Stimulated activated CD4-positive, alpha-beta T cell treated with anti-CD3 and anti-CD28 coated beads, Interleukin-1b, Interleukin-23, amount 100 ng/mL, for 1 hour (primary cell): Measurements from ENCODE around the gene N4BP2.
"Not testable (repeated sequence)": the region's sequence is repeated elsewhere in the genome, so short reads cannot be mapped to it uniquely, and the experiment has no call there.

Experiments used
- DNase-seq, 2 donors: peaks; one replicate each; pipeline ENCODE4 v3.0.0-alpha.2; 2020; ENCODE audit warnings: low read depth in 2 of 2

Gene N4BP2

DNA sequence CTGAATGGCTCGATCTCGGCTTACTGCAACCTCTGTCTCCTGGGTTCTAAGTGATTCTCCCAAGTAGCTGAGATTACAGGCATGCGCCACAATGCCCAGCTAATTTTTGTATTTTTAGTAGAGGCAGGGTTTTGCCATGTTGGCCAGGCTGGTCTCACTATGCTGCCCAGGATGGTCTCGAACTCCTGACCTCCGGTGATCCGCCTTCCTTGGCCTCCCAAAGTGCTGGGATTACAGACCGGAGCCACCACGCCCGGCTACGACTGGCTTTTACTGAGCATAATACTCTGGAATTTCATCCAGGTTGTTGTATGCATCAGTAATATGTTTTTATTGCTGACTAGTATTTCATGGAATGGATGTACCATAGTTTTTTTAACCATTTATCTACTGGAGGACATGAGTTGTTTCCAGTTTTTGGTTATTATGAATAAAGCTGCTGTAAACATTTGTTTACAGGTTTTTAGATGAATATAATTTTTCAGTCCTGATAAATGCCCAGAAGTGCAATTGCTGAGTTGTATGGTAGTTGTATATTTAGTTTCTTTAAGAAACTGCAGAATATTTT is 31.2 kb downstream of the N4BP2 start:
- no peak for DNase-seq

DNA sequence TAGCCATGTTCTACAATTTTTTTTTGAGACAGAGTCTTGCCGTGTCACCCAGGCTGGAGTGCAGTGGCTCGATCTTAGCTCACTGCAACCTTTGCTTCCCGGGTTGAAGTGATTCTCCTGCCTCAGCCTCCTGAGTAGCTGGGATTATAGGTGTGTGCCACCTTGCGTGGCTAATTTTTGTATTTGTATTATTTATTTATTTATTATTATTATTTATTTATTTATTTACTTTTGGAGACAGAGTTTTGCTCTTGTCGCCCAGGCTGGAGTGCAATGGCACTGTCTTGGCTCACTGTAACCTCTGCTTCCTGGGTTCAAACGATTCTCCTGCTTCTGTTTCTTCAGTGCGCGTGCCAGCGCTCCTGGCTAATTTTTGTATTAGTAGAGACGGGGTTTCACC is 36.8 kb downstream of the N4BP2 start:
- DNase-seq = not testable (repeated sequence)

DNA sequence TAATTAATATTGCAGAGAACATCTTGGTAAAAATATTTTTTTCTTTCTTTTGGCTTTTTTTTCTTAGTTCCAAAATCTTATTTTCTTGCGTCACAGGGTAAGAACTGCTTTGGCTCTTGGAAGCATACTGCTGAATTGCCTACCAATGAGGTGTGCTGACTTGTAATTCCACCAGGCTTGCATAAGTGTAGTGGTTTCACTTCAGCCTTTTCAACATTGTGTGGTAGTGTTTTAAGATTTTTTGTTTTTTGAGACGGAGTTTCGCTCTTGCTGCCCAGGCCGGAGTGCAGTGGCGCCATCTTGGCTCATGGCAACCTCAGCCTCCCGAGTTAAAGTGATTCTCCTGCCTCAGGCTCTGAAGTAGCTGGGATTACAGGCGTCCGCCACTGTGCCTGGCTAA is 42.4 kb downstream of the N4BP2 start:
- DNase-seq = no peak

DNA sequence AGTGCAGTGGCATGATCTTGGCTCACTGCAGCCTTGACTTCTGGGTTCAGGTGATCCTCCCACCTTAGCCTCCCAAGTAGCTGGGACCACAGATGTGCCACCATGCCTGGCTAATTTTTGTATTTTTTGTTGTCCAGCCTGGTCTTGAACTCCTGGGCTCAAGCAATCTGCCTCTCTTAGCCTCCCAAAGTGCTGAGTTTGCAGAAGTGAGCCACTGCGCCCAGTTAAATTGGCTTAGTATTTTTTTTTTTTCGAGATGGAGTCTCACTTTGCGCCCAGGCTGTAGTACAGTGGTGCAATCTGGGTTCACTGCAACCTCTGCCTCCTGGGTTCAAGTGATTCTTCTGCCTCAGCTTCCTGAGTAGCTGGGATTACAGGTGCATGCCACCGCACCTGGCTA is 50.5 kb downstream of the N4BP2 start:
- not testable (repeated sequence) for DNase-seq

DNA sequence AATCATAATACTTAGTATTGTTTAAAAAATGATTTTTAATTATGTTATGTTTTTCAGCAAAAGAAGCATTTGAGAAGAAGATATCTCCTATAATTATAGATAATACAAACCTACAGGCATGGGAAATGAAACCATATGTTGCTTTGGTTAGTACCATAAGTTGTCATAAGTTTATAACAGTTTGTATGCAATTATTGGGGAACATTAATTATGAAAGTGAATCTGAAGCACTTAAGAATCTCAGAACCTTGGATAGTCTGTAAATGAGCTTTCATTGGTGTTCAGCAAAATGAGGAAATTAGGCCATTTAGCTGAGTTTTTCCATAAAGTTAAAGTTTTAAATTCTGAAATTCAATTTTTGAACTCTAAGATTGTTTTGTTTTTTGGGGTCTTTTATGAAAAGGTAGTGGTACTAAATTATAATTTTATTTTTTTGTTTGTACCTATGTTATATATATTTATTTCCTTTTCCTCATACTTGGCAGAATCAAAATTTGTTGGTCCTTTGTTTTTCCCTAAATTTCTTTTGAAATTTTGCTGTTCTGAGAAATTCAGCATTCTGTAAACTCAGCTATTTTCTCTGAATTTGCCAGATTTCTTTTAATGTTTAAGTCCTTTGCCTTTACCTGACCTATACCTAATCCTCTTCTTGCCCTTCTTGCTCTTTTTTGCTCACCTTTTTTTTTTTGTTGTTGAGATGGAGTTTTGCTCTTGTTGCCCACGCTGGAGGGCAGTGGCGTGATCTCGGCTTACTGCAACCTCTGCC is 55.6 kb downstream of the N4BP2 start:
- no peak for DNase-seq

DNA sequence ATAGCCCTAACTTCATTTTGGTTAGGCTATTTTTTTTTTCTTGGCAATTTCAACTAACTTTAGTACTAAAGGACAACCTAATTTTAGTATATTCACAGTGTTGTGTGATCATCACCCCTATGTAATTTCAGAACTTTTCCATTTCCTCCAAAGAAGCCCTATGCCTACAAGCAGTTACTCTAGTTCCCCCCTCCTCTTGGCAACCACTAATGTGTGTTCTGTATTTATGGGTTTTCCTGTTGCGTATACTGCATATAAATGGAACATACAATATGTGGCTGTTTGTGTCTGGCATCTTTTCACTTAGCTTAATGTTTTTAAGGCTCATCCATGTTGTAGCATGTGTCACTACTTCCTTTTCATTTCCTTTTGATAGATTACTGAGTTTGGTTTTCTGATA is 57.6 kb downstream of the N4BP2 start:
- no peak for DNase-seq

DNA sequence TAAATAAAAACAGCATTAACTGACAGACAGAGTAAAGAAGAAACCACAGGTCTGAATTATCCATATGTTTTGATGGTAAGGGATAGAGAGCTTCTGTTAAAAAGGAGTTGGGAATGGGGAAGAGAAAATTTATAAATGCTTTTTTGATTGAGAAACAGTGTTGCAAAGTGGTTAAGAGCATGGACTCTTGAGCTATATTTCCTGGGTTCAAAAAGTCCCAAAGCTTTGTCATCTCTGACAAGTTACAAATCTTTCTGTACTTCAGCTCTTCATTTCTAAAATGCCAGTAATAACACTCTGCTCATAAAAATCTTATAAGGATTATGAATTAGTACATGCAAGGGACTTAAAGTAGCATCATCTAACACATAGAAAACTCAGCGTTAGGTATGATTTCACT is 62.2 kb downstream of the N4BP2 start:
- no peak for DNase-seq

DNA sequence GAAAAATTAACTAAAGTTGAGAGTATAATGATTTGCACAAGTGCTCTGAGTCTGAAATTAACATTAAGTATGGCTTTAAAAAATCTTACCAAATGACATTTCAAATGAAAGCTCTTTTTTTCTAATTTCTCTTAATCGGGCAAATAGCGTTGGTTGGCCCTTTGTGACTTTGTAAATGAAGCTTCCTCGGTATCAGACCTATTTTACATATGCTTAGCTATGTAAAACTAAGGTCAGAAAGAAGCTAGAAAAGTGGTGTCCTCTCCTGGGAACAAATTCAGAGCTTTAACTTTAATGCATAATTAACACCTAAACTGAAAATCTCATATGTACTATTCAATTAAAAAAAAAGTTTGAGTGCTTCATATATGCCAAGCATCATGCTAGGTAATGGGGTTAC is 62.7 kb downstream of the N4BP2 start:
- no peak for DNase-seq

DNA sequence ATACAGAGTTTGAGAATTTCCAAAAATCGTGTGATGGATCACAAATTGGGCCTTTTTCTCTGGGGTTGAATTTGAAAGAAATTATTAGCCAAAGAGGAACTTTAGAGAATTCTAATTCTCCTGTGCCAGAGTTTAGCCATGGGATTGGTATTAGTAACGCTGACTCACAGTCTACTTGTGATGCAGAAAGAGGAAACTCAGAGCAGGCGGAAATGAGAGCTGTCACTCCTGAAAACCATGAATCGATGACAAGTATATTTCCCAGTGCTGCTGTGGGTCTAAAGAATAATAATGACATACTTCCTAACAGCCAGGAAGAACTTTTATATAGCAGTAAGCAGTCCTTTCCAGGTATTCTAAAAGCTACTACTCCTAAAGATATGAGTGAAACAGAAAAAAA is 64.9 kb downstream of the N4BP2 start:
- no peak for DNase-seq

DNA sequence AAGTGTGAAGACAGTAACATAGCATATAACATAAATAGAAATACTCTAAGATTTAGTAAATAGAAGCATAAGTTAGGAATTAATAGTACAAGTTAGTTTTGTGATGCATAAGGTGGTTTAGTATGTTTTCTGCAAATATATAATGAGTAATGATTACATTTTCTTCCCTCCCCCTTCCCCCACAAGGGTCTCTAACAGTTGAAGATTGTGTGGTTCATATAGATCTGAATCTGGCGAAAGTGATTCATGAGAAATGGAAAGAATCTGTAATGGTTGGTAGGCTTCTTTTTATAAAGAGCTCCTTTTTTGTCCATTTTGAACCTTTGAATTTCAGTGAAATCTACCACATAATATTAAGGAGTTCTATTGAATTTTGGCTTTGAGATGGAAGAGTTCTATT is 66.3 kb downstream of the N4BP2 start:
- DNase-seq = no peak

DNA sequence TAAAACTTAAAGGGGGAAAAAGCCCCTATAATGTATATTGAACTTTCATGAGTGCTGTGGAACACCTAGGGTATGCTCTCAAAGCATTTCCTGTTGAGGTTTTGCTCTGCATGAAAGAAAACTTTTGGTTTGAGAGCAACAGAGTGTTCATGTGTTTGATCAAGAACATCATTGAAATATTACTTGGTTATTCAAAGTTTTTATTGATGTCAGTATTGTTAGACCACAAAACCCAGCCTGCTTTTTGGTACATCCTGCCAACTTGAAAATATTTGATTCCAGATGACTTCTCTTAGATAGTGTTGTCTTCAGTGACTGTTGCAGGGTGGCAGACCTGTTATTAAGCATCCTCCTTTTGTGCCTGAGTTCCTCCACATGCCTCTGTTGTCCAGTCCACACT is 68.0 kb downstream of the N4BP2 start:
- no peak for DNase-seq

DNA sequence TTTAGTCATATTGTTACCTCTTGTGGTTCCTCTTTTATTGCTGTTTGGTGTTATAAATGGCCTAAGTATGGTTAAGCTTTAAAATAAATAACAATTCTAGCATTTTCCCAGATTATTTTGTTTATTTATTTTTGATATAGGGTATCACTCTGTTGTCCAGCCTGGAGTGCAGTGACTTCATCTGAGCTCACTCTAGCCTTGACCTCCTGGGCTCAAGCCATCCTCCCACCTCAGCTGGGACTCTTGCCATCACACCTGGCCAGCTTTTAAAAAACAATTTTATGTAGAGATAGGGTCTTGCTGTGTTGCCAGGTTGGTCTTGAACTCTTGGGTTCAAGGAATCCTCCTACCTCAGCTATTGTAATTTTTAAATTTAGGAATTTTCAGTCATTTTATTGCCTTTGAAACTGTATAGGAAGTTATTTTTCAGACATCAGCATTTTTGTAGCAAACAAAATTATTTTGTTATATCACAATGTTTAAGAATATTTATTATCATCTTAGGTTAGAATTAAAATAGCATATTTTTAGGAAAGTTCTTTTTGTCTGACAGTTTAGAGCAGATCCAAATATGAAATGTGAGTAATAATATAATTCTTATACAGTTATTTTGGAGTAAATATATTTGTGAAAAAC is 73.9 kb downstream of the N4BP2 start:
- DNase-seq = no peak

DNA sequence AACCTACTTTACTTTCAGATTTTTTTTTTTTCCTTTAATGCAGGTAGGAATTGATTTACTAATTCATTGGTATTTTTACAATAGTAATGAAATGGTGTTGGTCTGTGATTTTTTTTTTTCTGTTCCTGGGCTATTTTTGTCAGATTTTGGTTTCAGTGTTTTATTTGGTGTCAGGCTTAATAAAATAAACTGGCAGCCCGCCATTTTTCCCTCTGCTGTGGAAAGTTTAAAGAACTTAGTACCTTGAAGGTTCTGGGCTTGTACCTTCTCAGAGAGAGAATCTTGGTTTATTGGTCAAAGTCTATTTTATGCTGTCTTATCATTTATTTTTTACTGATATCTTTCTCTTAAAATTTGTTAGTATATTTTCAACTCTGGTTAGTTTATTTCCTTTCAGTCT is 76.2 kb downstream of the N4BP2 start:
- DNase-seq = no peak

DNA sequence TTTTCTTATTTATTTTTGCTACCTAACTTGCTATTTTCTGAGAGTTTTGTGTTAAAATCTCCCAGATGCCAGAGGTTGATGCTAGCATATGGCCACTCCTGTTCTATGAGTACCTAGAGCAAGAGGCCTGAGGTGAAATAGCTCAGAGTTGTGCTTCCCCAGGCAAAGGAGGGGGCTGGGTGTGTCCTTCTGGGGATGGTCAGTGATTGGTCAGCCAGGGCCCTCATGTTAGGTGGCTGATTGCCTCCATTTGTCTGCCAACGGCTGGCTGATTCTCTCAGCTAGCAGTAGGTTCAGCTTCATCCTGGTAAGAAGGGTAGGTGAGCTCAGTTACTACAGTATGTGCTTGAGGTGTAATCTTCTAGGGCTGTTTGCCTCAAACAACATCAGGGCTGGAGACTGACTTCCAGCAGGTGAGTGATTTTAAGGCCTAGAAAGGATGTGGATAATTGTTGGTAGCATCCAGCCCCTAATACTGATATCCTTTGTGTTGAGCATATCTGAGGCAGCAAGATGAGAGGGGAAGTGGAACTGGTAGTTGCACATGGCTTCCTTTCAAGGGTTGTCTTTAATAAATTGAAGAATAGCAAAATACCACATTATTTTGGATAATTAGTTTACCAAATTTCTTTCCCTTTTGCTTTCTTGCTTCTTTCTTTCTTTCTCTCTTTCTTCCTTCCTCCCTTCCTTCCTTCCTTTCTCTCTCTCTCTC is 77.7 kb downstream of the N4BP2 start:
- no peak for DNase-seq

DNA sequence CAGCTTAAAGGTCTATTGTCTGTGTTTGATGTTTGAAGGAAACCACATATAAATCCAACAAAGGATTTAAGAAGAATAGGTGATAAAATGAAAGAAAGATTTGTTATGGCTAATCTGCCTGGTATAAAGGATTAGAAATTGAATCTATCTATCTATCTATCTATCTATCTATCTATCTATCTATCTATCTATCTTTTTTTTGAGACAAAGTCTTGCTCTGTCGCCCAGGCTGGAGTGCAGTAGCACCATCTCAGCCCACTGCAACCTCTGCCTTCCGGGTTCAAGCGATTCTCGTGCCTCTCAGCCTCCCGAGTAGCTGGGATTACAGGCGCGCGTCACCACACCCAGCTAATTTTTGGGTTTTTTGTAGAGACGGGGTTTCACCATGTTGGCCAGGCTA is 79.6 kb downstream of the N4BP2 start:
- not testable (repeated sequence) for DNase-seq

DNA sequence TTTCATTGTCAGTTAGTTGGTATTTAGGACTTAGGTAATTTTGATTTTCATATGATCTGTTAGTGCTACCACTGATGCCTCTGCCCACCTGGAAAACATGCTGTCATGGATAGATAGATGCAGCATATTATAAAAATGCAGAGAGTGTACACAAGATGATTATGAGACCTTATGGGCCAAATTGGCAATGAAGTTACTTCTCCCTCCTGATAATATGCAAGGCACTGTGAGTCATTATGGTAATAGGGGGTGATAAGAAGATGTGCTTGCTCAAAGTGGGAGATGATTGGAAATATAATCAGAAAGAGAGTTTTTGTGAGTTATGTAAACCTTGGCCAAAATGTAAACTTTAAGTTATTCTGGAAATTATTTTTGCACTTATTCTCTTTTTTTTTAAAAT is 83.5 kb downstream of the N4BP2 start:
- DNase-seq = no peak

DNA sequence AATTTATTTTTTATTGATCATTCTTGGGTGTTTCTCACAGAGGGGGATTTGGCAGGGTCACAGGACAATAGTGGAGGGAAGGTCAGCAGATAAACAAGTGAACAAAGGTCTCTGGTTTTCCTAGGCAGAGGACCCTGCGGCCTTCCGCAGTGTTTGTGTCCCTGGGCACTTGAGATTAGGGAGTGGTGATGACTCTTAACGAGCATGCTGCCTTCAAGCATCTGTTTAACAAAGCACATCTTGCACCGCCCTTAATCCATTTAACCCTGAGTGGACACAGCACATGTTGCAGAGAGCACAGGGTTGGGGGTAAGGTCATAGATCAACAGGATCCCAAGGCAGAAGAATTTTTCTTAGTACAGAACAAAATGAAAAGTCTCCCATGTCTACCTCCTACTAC is 83.9 kb downstream of the N4BP2 start:
- DNase-seq = not testable (repeated sequence)

DNA sequence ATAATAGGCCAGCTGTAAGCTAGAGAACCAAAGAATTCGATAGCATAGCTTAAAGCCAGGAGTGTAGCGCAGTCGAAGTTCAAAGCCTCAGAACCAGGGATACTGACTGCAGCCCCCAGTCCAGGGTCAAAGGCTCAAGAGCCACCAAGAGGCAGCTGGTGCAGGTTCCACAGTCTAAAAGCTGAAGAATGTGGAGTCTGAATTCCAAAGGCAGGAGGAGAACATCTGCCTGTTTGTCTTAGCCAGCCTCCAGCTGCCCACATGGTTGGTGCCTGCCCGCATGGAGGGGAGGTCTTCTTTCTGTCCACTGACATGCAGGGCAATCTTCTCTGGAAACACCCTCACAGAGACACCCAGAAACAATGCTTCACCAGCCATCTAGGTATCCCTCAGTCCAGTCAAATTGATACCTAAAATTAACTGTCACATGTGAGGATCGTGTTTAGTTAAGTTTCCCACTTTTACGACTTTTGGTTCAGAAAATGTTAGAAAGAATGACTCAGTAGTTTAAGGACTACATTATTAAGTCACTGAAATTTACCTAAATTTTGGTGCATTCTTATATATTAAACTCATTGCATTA is 87.4 kb downstream of the N4BP2 start:
- DNase-seq = no peak

DNA sequence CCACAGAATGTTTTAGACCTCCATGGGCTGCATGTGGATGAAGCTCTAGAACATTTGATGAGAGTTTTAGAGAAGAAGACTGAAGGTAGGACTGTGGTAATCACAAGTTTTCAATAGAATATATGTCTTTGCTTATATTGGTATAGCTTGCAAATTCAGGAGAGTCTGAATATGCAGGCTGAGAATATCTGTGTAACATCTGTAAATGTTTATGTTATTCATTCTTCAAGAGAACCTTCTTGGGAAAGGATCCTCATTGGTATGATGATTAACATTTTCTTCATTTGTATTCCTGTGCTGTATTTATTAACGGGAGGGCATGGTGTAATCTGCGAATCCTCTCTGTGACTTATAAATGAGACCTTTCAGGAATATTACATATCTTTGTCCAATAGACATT is 88.1 kb downstream of the N4BP2 start:
- no peak for DNase-seq

DNA sequence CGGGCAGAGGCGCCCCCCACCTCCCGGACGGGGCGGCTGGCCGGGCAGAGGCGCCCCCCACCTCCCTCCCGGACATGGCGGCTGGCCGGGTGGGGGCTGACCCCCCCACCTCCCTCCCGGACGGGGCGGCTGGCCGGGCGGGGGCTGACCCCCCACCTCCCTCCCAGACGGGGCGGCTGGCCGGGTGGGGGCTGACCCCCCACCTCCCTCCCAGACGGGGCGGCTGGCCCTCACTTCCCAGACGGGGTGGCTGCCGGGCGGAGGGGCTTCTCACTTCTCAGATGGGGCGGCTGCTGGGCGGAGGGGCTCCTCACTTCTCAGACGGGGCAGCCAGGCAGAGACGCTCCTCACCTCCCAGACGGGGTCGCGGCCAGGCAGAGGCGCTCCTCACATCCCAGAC is 90.8 kb downstream of the N4BP2 start:
- not testable (repeated sequence) for DNase-seq

DNA sequence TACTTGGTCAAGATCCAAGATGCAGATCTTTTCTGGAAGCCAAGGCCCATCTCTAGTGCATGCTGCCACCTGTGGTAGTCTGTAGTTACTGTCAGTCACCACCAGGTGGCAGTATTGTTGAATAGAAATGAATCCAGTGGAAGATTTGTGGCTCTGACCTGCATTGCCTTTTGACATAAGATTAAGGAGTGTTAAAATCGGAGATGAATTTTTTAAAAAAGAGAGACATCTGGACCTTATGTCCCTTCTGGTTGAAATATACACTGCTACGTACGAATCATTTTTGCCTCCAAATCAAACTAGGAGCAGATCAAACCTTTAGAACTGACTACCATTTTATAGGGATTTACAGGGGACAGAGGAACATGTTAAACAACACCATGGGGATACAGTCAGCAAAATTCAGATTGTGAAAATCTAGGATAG is 93.3 kb downstream of the N4BP2 start:
- DNase-seq = peak; percentile 34 to 58

DNA sequence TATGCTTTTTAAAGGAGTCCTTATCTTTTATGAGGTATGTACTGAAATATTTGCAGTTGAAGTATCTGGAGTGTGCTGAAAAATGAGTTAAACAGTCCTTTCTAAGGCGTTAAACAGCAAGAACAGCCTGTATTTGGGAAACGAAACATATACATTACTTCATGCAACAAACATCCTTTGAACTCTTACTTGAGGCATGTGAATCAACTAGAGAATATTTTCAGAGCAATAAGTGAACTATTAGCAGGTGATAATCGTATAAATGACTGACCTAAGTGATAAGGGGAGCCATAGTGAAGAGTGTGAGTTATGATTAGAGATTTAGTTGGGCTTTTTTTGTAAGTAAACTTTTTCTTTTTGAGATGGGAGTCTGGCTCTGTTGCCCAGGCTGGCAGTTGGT is 94.3 kb downstream of the N4BP2 start:
- no peak for DNase-seq
